Thyroid gland (tissue), 4 donors: ENCODE measurements around the gene HJV. TPM values are rescaled to one million over a fixed set of nuclear protein-coding genes. Genes with fewer than 3 reads are reported as not detected.

ENCODE experiments used
- DNase-seq, 2 donors: peaks; one replicate each; pipeline ENCODE4 v3.0.0-alpha.2; 2019
- H3K27ac ChIP-seq, 3 donors: fragments of 200-600 bp; sonication (generic); 1 replicate in 2 of 3; 2 replicates in 1 of 3; pipeline ENCODE4 v1.5.1; 2016 to 2019; ENCODE audit warnings: mild to moderate bottlenecking in 1 of 3, moderate library complexity in 1 of 3
- H3K27me3 ChIP-seq: fragments of 200-600 bp; sonication (generic); one replicate; pipeline ENCODE4 v1.5.1; 2019
- H3K36me3 ChIP-seq, 2 donors: fragments of 200-600 bp; sonication (generic); one replicate each; pipeline ENCODE4 v1.5.1; 2016 to 2019
- H3K4me1 ChIP-seq, 2 donors: fragments of 200-600 bp; sonication (generic); one replicate each; pipeline ENCODE4 v1.5.1; 2017 to 2019
- H3K4me3 ChIP-seq, 3 donors: fragments of 200-600 bp; sonication (generic); replicated peaks in 1 of 3; 1 replicate in 2 of 3; 2 replicates in 1 of 3; pipeline ENCODE4 v1.5.1; 2016; ENCODE audit warnings: mild to moderate bottlenecking in 1 of 3
- H3K9me3 ChIP-seq: fragments of 200-600 bp; sonication (generic); one replicate; pipeline ENCODE4 v1.5.1; 2017
- CTCF ChIP-seq, 6 experiments: fragments of 200-600 bp in 3 of 6; fragments of 450-650 bp in 3 of 6; sonication (generic) in 3 of 6; IDR thresholded peaks; one replicate each; pipeline ENCODE4 v1.5.1; 2016 to 2019; ENCODE audit warnings: antibody characterized with exemption in 6 of 6, mild to moderate bottlenecking in 2 of 6, inconsistent platforms in 1 of 6, moderate library complexity in 1 of 6
- POLR2A ChIP-seq, 2 donors: fragments of 450-650 bp; IDR thresholded peaks; one replicate each; pipeline ENCODE4 v1.6.1; 2017; ENCODE audit warnings: antibody characterized with exemption in 2 of 2, mild to moderate bottlenecking in 2 of 2, moderate library complexity in 1 of 2
- WGBS, 2 donors: methylation state at CpG; one replicate each; pipeline ENCODE4 v1.1.5; 2017; 5-methylcytosine and 5-hydroxymethylcytosine counted together
- intact Hi-C: fragments of 100-400 bp; cut with DNase I; formaldehyde crosslinking; loops from one replicate; pipeline ENCODE4 v1.15.1; 2023
- total RNA-seq, 4 donors: library from RNA; depleted of rRNA; stranded (reverse); fragments of >200 nt; gene quantifications; one replicate each; pipeline ENCODE4 v1.2.3, GENCODE V29; 2016

HJV gene
- total RNA-seq, 4 donors from 2014 or later, result not detected

GRCh38 chr1:146022403-146023127, 1.0 kb upstream of the HJV start:
- H3K27me3 ChIP-seq, result peaks cover 6% of the 10 kb centered on the region
- H3K27ac ChIP-seq, result no peak overlapping the region
- intact Hi-C loops, result no loop called here
- H3K4me1 ChIP-seq, result peaks cover 0 to 5% of the 10 kb centered on the region in 2 donors
- H3K4me3 ChIP-seq, result no peak overlapping the region
- no peaks in the 10 kb centered on the region for H3K36me3 ChIP-seq
- no peaks in the 10 kb centered on the region for H3K9me3 ChIP-seq
- DNase-seq, result no peak
- TF ChIP-seq POLR2A (IDR thresholded peaks at IDR 0.05) (no peak), CTCF (IDR thresholded peaks at IDR 0.05) (no peak)
- WGBS, 2 donors, result 78 to 82% methylated on average over 7 of the region's 7 CpGs

GRCh38 chr1:146021050-146021445, 487 bp downstream of the HJV start:
- Histone ChIP-seq H3K27me3 (peaks cover 6% of the 10 kb centered on the region), H3K27ac (no peak overlapping the region), H3K4me3 (no peak overlapping the region), H3K4me1 (peaks cover 0 to 5% of the 10 kb centered on the region in 2 donors), H3K36me3 (no peaks in the 10 kb centered on the region), H3K9me3 (no peaks in the 10 kb centered on the region)
- intact Hi-C loops, result no loop called here
- no peak for DNase-seq
- TF ChIP-seq POLR2A (IDR thresholded peaks at IDR 0.05), result no peak
- TF ChIP-seq CTCF (IDR thresholded peaks at IDR 0.05), result no peak
- WGBS, 2 donors, result 63 to 81% methylated on average over 1 of the region's 1 CpG

GRCh38 chr1:146020058-146021049, 1.2 kb downstream of the HJV start:
- H3K4me3 ChIP-seq, result no peak overlapping the region
- H3K9me3 ChIP-seq, result no peaks in the 10 kb centered on the region
- DNase-seq, result no peak
- H3K27ac ChIP-seq, result no peak overlapping the region
- peaks cover 0 to 5% of the 10 kb centered on the region in 2 donors for H3K4me1 ChIP-seq
- no peaks in the 10 kb centered on the region for H3K36me3 ChIP-seq
- TF ChIP-seq CTCF (IDR thresholded peaks at IDR 0.05), result no peak
- TF ChIP-seq POLR2A (IDR thresholded peaks at IDR 0.05), result no peak
- H3K27me3 ChIP-seq, result peaks cover 6% of the 10 kb centered on the region
- intact Hi-C loops, result no loop called here
- WGBS, 2 donors, result 89 to 95% methylated on average over 4 of the region's 4 CpGs

GRCh38 chr1:146019231-146020057, 2.1 kb downstream of the HJV start:
- DNase-seq, result no peak
- no peak overlapping the region for H3K4me3 ChIP-seq
- no peak overlapping the region for H3K27ac ChIP-seq
- no peaks in the 10 kb centered on the region for H3K9me3 ChIP-seq
- intact Hi-C loops, result loop anchor here (10.0 kb wide), 1 partner anchor 55 kb away; the partner anchor contains the start of genes ANKRD34A and POLR3GL
- H3K27me3 ChIP-seq, result peaks cover 6% of the 10 kb centered on the region
- 22 to 28% methylated on average over 17 to 38 of the region's 43 CpGs for WGBS, 2 donors
- TF ChIP-seq CTCF (IDR thresholded peaks at IDR 0.05) (no peak), POLR2A (IDR thresholded peaks at IDR 0.05) (no peak)
- H3K36me3 ChIP-seq, result no peaks in the 10 kb centered on the region
- peaks cover 0 to 5% of the 10 kb centered on the region in 2 donors for H3K4me1 ChIP-seq
